ENCODE results near the gene NRXN3.
"Not testable (repeated sequence)": the region's sequence is repeated elsewhere in the genome, so short reads cannot be mapped to it uniquely, and the experiment has no call there.

Gene NRXN3

DNA sequence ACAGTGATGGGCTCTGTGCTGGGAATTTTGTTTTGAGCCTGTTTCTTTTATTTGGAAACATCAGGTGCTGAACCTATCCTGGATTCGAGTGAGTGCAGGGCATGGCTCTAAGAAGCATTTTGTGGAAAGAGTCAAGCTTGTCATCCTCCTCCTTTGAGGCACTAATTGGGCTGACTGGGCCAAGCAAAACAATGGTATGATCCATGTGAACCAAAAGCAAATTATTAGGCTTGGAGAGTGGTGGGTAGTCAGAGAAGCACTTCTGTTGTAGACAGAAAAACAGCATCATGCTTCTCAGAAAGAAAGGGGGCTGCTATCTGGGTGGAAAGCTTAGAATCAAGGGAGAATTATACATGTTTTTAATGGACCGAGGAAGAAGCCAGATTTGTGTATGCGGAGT, 1559.6 kb downstream of the NRXN3 start:
- DNase-seq (ENCODE audit: low spot score) = no peak

- DNase-seq (ENCODE audit: low spot score) = no peak
These were observed 1560.0 kb downstream of the NRXN3 start for GRCh38 chr14:79730196-79730595.

GRCh38 chr14:79730953-79731352, 1560.8 kb downstream of the NRXN3 start:
- no peak for DNase-seq (ENCODE audit: low spot score)

- DNase-seq (ENCODE audit: low spot score) = no peak
These were observed 1562.9 kb downstream of the NRXN3 start for GRCh38 chr14:79732911-79733655.

GRCh38 chr14:79734151-79734550, 1564.0 kb downstream of the NRXN3 start:
- DNase-seq (ENCODE audit: low spot score) = no peak

DNA sequence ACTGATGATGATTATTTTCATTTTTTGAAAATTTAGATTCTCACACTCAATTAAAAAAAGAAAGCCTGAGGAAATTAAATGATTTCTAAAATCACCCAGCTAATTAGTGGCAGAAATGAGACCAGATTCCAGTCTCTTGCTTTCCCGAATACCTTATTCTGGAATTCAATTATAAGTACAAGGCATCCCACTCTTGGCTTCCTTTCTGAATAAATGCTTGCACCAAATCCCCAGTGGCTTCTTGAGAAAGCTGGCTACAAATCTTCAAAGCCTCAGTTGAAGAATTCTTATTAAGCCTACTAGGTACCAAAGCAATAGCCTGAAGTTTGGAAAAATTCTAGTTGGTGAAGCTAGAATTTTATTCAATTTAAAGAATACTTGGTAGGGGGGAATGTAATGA, 1564.5 kb downstream of the NRXN3 start:
- DNase-seq (ENCODE audit: low spot score) = no peak

DNA sequence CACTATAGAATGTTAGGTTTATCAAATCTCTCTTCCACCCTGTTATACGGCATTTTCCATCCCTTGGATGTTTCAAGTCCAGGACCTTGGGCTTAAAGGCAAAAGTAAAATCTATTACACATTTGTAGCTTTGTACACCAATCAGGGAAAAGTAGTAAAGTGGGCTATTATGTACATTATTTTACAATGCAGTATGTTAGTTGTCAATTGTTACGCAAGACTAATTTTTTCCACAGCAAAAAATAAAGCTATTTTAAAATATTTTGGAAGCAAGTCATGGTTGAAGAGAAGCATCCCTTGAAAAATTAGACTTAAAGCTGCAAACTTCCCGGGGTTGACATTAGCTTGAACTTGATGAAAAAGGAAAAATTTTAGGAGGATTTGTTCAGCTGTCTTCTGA, 1564.9 kb downstream of the NRXN3 start:
- no peak for DNase-seq (ENCODE audit: low spot score)

GRCh38 chr14:79740066-79740601, 1570.0 kb downstream of the NRXN3 start:
- no peak for DNase-seq (ENCODE audit: low spot score)

DNA sequence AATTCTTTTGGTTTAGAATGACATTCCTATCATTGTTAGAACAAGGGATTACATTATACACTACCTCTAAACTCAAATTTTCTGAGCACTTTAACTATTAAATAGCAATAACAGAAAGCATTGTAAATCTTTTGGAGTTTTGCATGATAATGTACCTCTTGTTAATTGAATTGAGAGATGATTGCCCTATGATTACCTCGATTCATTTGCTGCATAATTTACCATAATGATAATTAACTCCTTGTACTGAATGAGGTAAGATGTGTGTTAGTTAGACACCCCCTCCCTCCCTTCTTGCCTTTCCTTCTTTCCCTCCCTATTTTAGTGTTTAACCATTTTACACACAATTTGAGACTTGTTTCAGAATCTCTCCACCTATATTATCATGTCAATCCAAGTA, 1572.0 kb downstream of the NRXN3 start:
- DNase-seq (ENCODE audit: low spot score) = no peak

- DNase-seq (ENCODE audit: low spot score) = no peak
These were observed 1574.9 kb downstream of the NRXN3 start for GRCh38 chr14:79745046-79745445.

DNA sequence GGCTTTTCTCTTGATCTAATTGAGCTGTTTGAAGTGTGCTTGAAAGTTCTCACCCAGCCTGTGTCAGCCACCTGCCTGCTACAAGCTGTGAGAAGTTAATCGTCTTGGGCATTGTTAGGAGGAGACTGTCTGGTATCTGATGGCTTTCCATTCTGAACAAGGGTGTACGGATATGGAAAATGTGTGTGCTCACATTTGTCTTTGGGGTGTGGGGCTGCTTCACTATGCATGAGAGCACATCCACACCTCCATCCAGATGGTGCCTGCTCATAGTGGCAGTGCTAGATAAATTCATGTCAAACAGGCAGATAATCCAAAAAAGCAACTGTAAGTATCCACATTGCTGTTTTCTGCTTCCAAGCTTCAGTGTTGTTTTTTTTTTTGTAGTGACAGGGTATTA, 1578.9 kb downstream of the NRXN3 start:
- DNase-seq (ENCODE audit: low spot score) = no peak

GRCh38 chr14:79758985-79759384, 1588.8 kb downstream of the NRXN3 start:
- no peak for DNase-seq (ENCODE audit: low spot score)

DNA sequence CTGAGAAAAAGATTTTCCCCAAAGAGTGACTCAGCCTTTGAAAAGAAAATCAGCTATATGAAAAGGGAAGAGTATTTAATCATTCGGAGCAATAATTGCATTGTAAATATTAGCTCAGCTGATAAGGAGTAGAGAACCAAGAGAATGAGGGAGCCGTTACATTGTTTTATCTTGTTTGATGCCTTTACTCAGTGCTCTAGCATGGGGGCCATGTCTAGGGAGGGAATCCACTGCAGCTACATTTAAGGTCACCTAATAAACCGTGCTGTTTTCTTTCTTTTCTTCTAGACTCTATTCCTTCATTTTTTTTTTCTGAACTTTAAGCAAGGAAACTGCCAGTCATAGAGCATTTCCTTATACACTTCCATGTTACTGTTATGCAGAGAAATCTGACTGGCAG, 1594.2 kb downstream of the NRXN3 start:
- no peak for DNase-seq (ENCODE audit: low spot score)

DNA sequence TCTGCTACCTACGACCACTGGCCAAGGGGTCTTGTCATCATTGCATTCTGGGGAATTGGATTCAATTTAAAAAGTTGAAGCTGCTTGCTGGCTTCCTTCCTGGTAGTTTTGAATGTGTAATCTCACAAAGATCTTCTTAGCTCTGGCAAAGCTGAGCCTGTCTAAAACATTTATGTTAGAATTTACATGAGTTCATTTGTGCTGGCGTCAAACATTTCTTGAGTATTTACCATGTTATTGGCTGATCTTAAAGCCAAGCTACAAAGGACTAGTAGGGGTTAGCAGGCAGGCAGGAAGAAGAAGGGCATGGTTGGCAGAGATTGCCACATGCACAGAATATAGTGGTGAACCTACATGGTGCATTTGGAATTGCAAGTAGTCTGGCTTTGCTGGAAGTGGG, 1596.3 kb downstream of the NRXN3 start:
- DNase-seq (ENCODE audit: low spot score) = no peak

DNA sequence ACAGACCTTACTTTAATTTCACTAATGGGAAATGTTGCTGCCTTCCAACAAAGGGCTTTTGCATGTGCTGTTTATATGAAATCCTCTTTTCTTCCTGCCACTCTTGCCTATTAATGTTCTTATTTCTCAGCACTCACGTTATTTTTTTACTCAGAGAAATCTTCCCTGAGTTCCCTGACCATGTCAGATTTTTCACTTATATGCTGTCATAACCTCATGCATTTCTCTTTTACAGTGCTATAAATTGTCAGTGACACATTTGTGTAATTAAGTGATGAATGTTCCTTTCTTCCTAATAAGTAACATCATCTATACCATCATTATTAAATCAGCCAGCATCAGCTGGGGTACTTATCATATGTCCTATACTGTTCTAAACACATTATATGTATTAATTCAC, 1597.1 kb downstream of the NRXN3 start:
- DNase-seq (ENCODE audit: low spot score) = no peak

DNA sequence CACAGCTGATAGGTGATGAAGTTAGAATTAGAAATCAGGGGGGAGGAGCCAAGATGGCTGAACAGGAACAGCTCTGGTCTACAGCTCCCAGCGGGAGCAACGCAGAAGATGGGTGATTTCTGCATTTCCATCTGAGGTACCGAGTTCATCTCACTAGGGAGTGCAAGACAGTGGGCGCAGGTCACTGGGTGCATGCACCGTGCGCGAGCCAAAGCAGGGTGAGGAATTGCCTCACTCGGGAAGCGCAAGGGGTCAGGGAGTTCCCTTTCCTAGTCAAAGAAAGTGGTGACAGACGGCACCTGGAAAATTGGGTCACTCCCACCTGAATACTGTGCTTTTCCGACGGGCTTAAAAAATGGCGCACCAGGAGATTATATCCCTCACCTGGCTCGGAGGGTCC, 1597.5 kb downstream of the NRXN3 start:
- DNase-seq (ENCODE audit: low spot score) = not testable (repeated sequence)

- DNase-seq (ENCODE audit: low spot score) = no peak
These were observed 1611.7 kb downstream of the NRXN3 start for GRCh38 chr14:79781882-79782281.

GRCh38 chr14:79783041-79783440, 1612.9 kb downstream of the NRXN3 start:
- no peak for DNase-seq (ENCODE audit: low spot score)

DNA sequence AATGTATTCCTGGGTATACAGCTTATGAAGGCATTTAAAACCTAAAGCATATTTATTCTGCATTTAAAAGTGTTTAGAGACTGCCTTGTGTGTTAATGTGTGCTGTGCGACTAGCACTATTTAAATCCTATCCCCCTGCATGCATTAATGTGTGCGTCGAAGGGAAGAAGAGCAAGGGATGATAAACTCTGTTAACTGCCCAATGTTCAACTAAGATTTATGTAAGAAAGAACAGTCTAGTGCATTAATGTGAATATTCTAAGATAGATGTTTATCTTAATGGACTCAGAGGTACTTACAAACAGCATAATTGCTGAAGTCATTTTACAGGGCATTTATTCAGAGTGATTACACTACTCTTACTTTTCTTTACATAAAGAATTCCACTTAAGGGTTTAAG, 1616.3 kb downstream of the NRXN3 start:
- no peak for DNase-seq (ENCODE audit: low spot score)

- no peak for DNase-seq (ENCODE audit: low spot score)
These were observed 1618.2 kb downstream of the NRXN3 start for GRCh38 chr14:79788346-79788745.

GRCh38 chr14:79791055-79791732, 1621.0 kb downstream of the NRXN3 start:
- no peak for DNase-seq (ENCODE audit: low spot score)

GRCh38 chr14:79802093-79802492, 1631.9 kb downstream of the NRXN3 start:
- no peak for DNase-seq (ENCODE audit: low spot score)

DNA sequence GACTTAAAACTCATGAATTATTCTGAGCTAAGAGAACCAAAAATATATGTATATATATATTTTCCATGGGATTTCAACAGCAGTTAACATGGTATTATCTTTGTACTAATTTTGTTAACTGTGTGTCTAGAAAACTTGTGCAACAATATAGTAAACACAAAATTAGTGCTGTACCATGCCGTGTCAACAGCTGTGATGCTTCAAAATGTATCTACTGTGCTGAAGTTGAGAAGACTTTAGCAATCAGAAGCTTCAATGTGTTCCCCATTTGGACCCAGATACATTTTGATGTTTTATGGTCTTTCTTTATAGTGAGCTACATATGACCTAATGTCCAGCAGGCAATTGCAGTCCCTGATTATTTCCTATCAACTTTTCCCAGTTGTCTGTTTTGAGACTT, 1635.5 kb downstream of the NRXN3 start:
- DNase-seq (ENCODE audit: low spot score) = no peak
